ENCODE results near the gene TBC1D8. TPM values are rescaled to one million over a fixed set of nuclear protein-coding genes. Genes with fewer than 3 reads are reported as not detected.

TBC1D8 gene
- total and polyA plus RNA-seq, 9 of the 15 experiments (the other 6 are each of a cell fraction or from before 2014, with no cell fraction given): 0.36 to 1.3 (median 0.82) TPM

- ChIA-PET POLR2A (no interaction called here), CTCF (ENCODE audit: low intra/inter-chr PET ratio) (no interaction called here)
- intact Hi-C loops (cut with micrococcal nuclease): no loop called here
- ATAC-seq: no peak
- Histone ChIP-seq H3K9ac (ENCODE audit: insufficient read depth in 1 of 2, low read depth in 2 of 2, low read length in 2 of 2) (no peak overlapping the region), H3K27me3 (ENCODE audit: control insufficient read depth in 2 of 2, insufficient read depth in 2 of 2, low read length in 2 of 2) (peaks cover 64 to 89% of the 10 kb centered on the region in 2 experiments), H4K20me1 (replicated peaks; ENCODE audit: control insufficient read depth, insufficient read depth, low read length) (peaks cover 4% of the 10 kb centered on the region; the same call in 1 of the 2 replicates), H3K4me3 (no peak overlapping the region), H3K4me2 (ENCODE audit: insufficient read depth, low read length) (no peak overlapping the region), H3K9me3 (replicated peaks; ENCODE audit: control insufficient read depth, insufficient read depth, low read depth, low read length) (no peaks in the 10 kb centered on the region), H3K36me3 (ENCODE audit: control insufficient read depth, insufficient read depth, low read length) (no peaks in the 10 kb centered on the region), H3K4me1 (replicated peaks in 1 of 2; ENCODE audit: control insufficient read depth in 2 of 2, insufficient read depth in 2 of 2, low read length in 2 of 2) (no peaks in the 10 kb centered on the region), H3K27ac (ENCODE audit: extremely low read depth, low read depth, low read length) (no peak overlapping the region), H3K79me2 (ENCODE audit: control insufficient read depth, insufficient read depth, low read length) (no peaks in the 10 kb centered on the region), H2AFZ (ENCODE audit: low read depth, low read length) (no peak overlapping the region), H3K9me1 (ENCODE audit: control insufficient read depth, insufficient read depth, low read length) (peaks cover 5% of the 10 kb centered on the region)
- TF ChIP-seq ZNF695 (CRISPR knock-in tag; IDR thresholded peaks at IDR 0.05) (no peak), SAP30 (IDR thresholded peaks at IDR 0.05; ENCODE audit: borderline replicate concordance, insufficient read depth, low read depth, low read length, poor library complexity, severe bottlenecking) (no peak), ZNF24 (IDR thresholded peaks at IDR 0.05) (no peak), USF2 (CRISPR knock-in tag; IDR thresholded peaks at IDR 0.05) (no peak), E2F4 (CRISPR knock-in tag; IDR thresholded peaks at IDR 0.05; ENCODE audit: low read depth) (no peak), TGIF2 (CRISPR knock-in tag; IDR thresholded peaks at IDR 0.05) (no peak), SMARCC2 (IDR thresholded peaks at IDR 0.05; ENCODE audit: low read depth) (no peak), ARNT (IDR thresholded peaks at IDR 0.05) (no peak), KAT7 (CRISPR knock-in tag; IDR thresholded peaks at IDR 0.05; ENCODE audit: borderline replicate concordance) (no peak), ZFPM2 (CRISPR knock-in tag; IDR thresholded peaks at IDR 0.05) (no peak), HDAC6 (IDR thresholded peaks at IDR 0.05; ENCODE audit: low read depth, low read length) (no peak), SIX5 (IDR thresholded peaks at IDR 0.05; ENCODE audit: borderline replicate concordance in 1 of 2, insufficient read depth in 1 of 2, low read depth in 1 of 2, low read length in 2 of 2) (no peak), STAT5A (IDR thresholded peaks at IDR 0.05; ENCODE audit: borderline replicate concordance, low read length) (no peak), POLR2H (tag; IDR thresholded peaks at IDR 0.05; ENCODE audit: low read depth) (no peak)
- WGBS (ENCODE audit: insufficient coverage, low coverage, missing lambda C conversion rate): under 1% methylated on average over 22 of the region's 22 CpGs
- BruUV-seq (replicated peaks): no TSS peak
- in situ Hi-C loops (cut with MboI): no loop called here
- FAIRE-seq: no peak
- DNase-seq (ENCODE audit: extremely low read depth in 1 of 4, low spot score in 3 of 4): no peak
Measured at GRCh38 chr2:100974712-100975520, 176.3 kb downstream of the TBC1D8 start.

All from K562 (cell line).